Kidney epithelial cell (primary cell): Measurements from ENCODE around the gene LRRN1. TPM values are rescaled to one million over a fixed set of nuclear protein-coding genes. Genes with fewer than 3 reads are reported as not detected.
A peak's percentile ranks its signal among the peaks of the same experiment; 100 is the strongest.

Experiments used
- DNase-seq: peaks from one replicate; pipeline ENCODE4 v3.0.0-alpha.2; 2010; ENCODE audit warnings: low read depth
- H3K27me3 ChIP-seq: 2 replicates; pipeline ENCODE4 v1.6.0; 2011; ENCODE audit warnings: low read length; ENCODE audit not compliant: control insufficient read depth, insufficient read depth
- H3K36me3 ChIP-seq: 2 replicates; pipeline ENCODE4 v1.5.1; 2011; ENCODE audit warnings: low read length; ENCODE audit not compliant: control insufficient read depth, insufficient read depth
- H3K4me3 ChIP-seq: 2 replicates; pipeline ENCODE4 v1.5.1; 2011; ENCODE audit warnings: low read depth, mild to moderate bottlenecking, control low read depth, low read length
- total RNA-seq: library from RNA; depleted of rRNA; stranded (reverse); fragments of >200 nt; gene quantifications from 2 replicates; pipeline ENCODE4 v1.2.3, GENCODE V29; 2015
- TF ChIP-seq, protein P1 (sequence below): IDR thresholded peaks from 2 replicates; pipeline ENCODE4 v1.5.1; 2011; ENCODE audit warnings: mild to moderate bottlenecking, moderate library complexity, low read length, control low read depth, inconsistent platforms; ENCODE audit not compliant: insufficient read depth, poor library complexity, severe bottlenecking

Gene LRRN1
- total RNA-seq: 19.7 and 26.8 TPM in 2 replicates

DNA sequence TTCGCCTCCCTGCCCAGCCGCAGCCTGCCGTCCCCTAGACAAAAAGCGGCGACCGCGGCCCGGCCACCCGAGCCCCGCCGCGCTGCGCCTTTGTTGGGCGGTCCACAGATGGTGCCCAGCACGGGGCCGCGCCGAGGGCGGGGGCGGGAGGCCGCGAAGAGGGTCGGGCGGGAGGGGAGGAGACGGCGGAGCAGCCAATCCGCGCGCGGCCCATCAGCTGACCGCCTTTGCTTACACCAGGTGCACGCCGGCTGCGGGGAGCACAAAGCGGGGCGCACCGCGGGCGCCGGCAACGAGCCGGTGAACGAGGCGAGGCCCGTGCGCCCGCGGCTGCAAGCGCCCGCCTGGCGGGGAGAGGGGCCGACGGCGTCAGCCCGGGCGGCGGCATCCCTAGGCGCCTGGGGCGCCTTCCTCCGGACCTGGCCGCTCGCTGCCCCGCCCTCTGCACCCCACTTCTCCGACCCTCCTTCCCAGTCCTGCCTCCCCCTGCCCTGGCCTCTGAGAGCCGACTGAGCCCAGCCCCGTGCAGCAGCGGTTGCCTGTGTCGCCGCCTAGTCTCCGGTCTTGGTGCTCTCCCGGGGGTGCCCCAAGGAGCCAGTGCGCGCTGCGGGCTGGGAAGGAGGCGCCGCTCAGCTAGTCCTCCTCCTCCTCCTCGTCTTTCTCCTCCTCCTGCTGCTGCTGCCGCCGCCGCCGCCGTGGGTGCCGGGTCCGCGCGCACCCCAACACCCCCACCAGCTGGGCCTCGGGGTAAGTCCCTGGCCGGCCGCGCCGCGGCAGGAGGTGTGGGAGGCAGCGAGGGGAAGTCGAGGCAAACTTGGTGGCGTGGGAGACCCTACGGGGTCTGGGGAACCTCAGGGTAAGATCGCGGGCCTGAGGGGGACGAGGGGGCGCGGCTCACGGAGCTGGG, at the start of gene LRRN1:
TSS of gene LRRN1 (plus strand) at position 259 of the 907 bp plus-strand sequence. CDS start 45,211 bp downstream, outside the sequence.
- Histone ChIP-seq H3K4me3 (peak within 1 kb of the TSS; percentile 63), H3K36me3 (no peaks in the 10 kb centered on the region), H3K27me3 (peaks cover 22% of the 10 kb centered on the region)
- DNase-seq: no peak
- TF ChIP-seq, protein P1, sequence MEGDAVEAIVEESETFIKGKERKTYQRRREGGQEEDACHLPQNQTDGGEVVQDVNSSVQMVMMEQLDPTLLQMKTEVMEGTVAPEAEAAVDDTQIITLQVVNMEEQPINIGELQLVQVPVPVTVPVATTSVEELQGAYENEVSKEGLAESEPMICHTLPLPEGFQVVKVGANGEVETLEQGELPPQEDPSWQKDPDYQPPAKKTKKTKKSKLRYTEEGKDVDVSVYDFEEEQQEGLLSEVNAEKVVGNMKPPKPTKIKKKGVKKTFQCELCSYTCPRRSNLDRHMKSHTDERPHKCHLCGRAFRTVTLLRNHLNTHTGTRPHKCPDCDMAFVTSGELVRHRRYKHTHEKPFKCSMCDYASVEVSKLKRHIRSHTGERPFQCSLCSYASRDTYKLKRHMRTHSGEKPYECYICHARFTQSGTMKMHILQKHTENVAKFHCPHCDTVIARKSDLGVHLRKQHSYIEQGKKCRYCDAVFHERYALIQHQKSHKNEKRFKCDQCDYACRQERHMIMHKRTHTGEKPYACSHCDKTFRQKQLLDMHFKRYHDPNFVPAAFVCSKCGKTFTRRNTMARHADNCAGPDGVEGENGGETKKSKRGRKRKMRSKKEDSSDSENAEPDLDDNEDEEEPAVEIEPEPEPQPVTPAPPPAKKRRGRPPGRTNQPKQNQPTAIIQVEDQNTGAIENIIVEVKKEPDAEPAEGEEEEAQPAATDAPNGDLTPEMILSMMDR: no peak

DNA sequence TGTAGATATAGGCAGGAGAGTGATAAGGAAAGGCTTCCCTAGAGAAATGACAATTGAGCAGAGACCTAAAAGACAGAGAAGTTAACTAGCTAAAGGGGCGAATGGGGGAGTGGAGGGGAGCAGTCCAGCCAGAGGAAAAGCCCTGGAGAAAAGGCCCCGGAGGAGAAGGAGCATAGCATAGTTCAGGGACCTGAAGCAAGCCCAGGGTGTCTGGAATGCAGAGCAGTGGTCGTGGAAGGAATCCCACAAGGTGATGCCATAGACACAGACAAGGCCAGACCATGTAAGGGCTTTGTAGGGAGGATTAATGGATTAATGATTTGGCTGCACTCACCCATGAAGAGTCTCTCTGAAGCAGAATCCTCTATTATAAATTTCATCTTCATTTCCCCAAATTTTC, 45.8 kb upstream of the LRRN1 start:
- no peak overlapping the region for H3K4me3 ChIP-seq
- DNase-seq: no peak
- no peaks in the 10 kb centered on the region for H3K27me3 ChIP-seq
- no peaks in the 10 kb centered on the region for H3K36me3 ChIP-seq
- TF ChIP-seq, protein P1: no peak

DNA sequence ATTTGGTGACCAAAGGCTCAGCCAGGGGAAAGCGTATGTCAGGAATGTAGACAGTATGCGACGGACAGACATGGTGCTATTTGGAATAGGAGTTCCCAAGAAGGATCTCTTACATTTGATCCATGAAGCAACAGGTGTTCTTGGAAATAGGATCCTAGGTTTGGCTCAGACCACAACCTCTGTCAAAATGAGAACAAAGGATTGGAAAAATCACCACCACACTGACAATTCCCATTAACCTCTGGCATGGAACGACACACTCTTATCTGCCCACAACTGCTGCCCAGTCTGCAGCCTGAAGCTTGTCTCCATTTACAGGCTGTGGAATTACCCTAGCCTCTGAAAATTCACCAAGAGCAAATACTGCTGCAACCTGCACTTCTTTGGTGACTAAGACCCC, 33.6 kb upstream of the LRRN1 start:
- no peaks in the 10 kb centered on the region for H3K36me3 ChIP-seq
- H3K27me3 ChIP-seq: no peaks in the 10 kb centered on the region
- TF ChIP-seq, protein P1: no peak
- H3K4me3 ChIP-seq: no peak overlapping the region
- no peak for DNase-seq

DNA sequence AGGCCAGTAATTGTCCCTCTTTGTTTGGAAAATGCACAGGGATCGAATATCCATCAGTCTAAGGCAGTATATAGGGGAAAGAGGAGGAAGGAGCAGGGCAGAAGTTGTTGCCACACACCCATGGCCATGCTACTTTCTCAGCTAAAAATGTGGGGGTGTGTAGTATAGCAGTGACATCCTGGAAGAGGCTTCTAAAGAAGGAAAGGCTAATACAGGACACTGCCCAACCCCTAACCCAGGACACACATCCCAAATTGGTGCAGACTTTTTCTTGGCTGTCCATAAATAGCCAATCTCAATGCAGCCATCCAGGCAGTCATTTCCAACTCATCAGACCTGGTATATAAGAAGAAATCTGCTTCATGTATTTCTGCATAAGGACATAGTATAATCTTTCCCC, 33.1 kb upstream of the LRRN1 start:
- Histone ChIP-seq H3K27me3 (no peaks in the 10 kb centered on the region), H3K4me3 (no peak overlapping the region), H3K36me3 (no peaks in the 10 kb centered on the region)
- TF ChIP-seq, protein P1: no peak
- DNase-seq: no peak

DNA sequence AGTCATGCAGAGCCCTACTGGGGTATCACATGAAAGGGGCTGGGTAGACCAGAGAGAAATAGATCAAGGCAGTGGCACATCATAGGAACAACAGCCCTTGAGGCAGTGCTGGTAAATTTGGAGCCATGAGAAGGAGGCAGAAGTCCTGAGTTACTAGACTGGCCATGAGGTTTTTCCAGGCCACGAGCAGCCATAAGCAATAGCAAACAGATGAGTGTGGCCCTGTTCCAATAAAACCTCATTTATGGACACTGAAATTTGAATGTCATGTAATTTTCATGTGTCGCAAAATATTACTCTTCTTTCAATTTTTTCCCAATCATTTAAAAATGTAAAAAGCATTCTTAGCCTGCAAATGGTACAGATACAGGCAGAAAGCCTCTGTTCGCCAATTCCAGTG, 28.1 kb upstream of the LRRN1 start:
- H3K27me3 ChIP-seq: no peaks in the 10 kb centered on the region
- no peaks in the 10 kb centered on the region for H3K36me3 ChIP-seq
- no peak for DNase-seq
- TF ChIP-seq, protein P1: no peak
- no peak overlapping the region for H3K4me3 ChIP-seq
